Panc1 (cell line): ENCODE data around the gene RASA4B. TPM values are rescaled to one million over a fixed set of nuclear protein-coding genes. Genes with fewer than 3 reads are reported as not detected.

ENCODE experiments used
- ATAC-seq: fragments of 200-7000 bp; cut with Tn5 transposase; 2 replicates; pipeline ENCODE4 v1.9.1; 2020; ENCODE audit warnings: mild to moderate bottlenecking, moderate library complexity
- BruUV-seq: library from RNA; stranded (reverse); fragments of 400-500 nt; replicated peaks from 2 replicates; lab custom pipeline; 2021; lab: Mats Ljungman, UMichigan
- CTCF ChIA-PET: fragments of 300-600 bp; sonication (Branson Sonifier 250); formaldehyde crosslinking; loops from one replicate; lab custom pipeline; 2022; ENCODE audit warnings: antibody characterized with exemption; lab: Charles Lee
- POLR2A ChIA-PET: fragments of 300-600 bp; sonication (Branson Sonifier 250); formaldehyde crosslinking; loops from one replicate; lab custom pipeline; 2022; ENCODE audit warnings: antibody characterized with exemption; lab: Charles Lee
- DNase-seq: peaks from one replicate; pipeline ENCODE4 v3.0.0-alpha.2; 2010; ENCODE audit warnings: low read depth, low spot score
- H3K27ac ChIP-seq: 2 replicates; pipeline ENCODE4 v1.5.1; 2011; ENCODE audit warnings: mild to moderate bottlenecking, low read length, inconsistent platforms
- H3K27me3 ChIP-seq: fragments of 200-500 bp; sonication (Bioruptor generic); 2 replicates; pipeline ENCODE4 v1.6.0; 2014; ENCODE audit warnings: low read length, inconsistent platforms; ENCODE audit not compliant: control insufficient read depth, insufficient read depth
- H3K36me3 ChIP-seq: fragments of 200-500 bp; sonication (Bioruptor generic); 2 replicates; pipeline ENCODE4 v1.5.1; 2014; ENCODE audit warnings: inconsistent platforms, mild to moderate bottlenecking, low read length, moderate library complexity; ENCODE audit not compliant: control insufficient read depth, insufficient read depth
- H3K4me1 ChIP-seq: 2 replicates; pipeline ENCODE4 v1.5.1; 2011; ENCODE audit warnings: inconsistent platforms, mild to moderate bottlenecking, low read length, moderate library complexity; ENCODE audit not compliant: control insufficient read depth, insufficient read depth
- H3K4me3 ChIP-seq, 2 experiments: 2 replicates each; pipeline ENCODE4 v1.5.1; 2011 to 2012; ENCODE audit warnings: low read depth in 2 of 2, low read length in 2 of 2, mild to moderate bottlenecking in 2 of 2, inconsistent platforms in 1 of 2, moderate library complexity in 1 of 2
- H3K9me3 ChIP-seq: fragments of 200-500 bp; sonication (Bioruptor generic); 2 replicates; pipeline ENCODE4 v1.5.1; 2014; ENCODE audit warnings: low read depth, mild to moderate bottlenecking, inconsistent platforms, low read length, moderate library complexity; ENCODE audit not compliant: control insufficient read depth, insufficient read depth
- CTCF ChIP-seq: fragments of 450-650 bp; IDR thresholded peaks from 2 replicates; pipeline ENCODE4 v1.5.1; 2017; ENCODE audit warnings: mild to moderate bottlenecking
- POLR2AphosphoS5 ChIP-seq: IDR thresholded peaks from 2 replicates; pipeline ENCODE4 v1.6.1; 2012; ENCODE audit warnings: mild to moderate bottlenecking, low read depth, low read length, moderate library complexity
- REST ChIP-seq, 2 experiments: IDR thresholded peaks; 2 replicates each; pipeline ENCODE4 v1.6.1; 2011 to 2012; ENCODE audit warnings: low read depth in 2 of 2, control low read depth in 1 of 2, low read length in 1 of 2, mild to moderate bottlenecking in 1 of 2, moderate library complexity in 1 of 2; ENCODE audit not compliant: insufficient read depth in 1 of 2
- SIN3A ChIP-seq: IDR thresholded peaks from 2 replicates; pipeline ENCODE4 v1.6.1; 2012; ENCODE audit warnings: low read depth, mild to moderate bottlenecking, low read length, moderate library complexity, borderline replicate concordance; ENCODE audit not compliant: insufficient read depth
- TCF7L2 ChIP-seq: IDR thresholded peaks from 2 replicates; pipeline ENCODE4 v1.6.1; 2011; ENCODE audit warnings: mild to moderate bottlenecking, low read depth, low read length, inconsistent platforms
- in situ Hi-C: cut with HindIII; loops from 2 replicates; pipeline ENCODE4 v1.10.0; 2016; ENCODE audit warnings: low sequenced_read_pairs, low pct_unique_long_range_greater_than_20kb
- intact Hi-C: fragments of 100-400 bp; cut with micrococcal nuclease; formaldehyde crosslinking; loops from one replicate; pipeline ENCODE4 v1.10.0; 2022; ENCODE audit not compliant: unreplicated experiment
- total RNA-seq: library from RNA; stranded (reverse); gene quantifications from one replicate; pipeline ENCODE4 v1.2.1, GENCODE V29; 2021; ENCODE audit not compliant: unreplicated experiment

The RASA4B gene
- total RNA-seq, 1 experiment from 2014 or later, result 1.2 TPM

GRCh38 chr7:102466097-102466496, 51.5 kb downstream of the RASA4B start:
- Histone ChIP-seq H3K4me3 (peak overlapping the region; percentile 91 to 100), H3K27ac (no peak overlapping the region), H3K4me1 (peaks cover 7% of the 10 kb centered on the region), H3K9me3 (no peaks in the 10 kb centered on the region), H3K36me3 (peaks cover 4% of the 10 kb centered on the region), H3K27me3 (no peaks in the 10 kb centered on the region)
- BruUV-seq, result no TSS peak
- no peak for DNase-seq
- POLR2A ChIA-PET, result no interaction called here
- intact Hi-C loops (no loop called here), in situ Hi-C loops (no loop called here)
- TF ChIP-seq REST (IDR thresholded peaks at IDR 0.05; ENCODE audit: insufficient read depth in 1 of 2, low read depth in 2 of 2, low read length in 1 of 2) (no peak), TCF7L2 (no peak), CTCF (no peak), POLR2AphosphoS5 (no peak), SIN3A (no peak)
- CTCF ChIA-PET, result interaction anchor here (1.0 kb wide), 1 partner anchor 10 kb away, joined by 3 read pairs; no protein-coding TSS in a partner anchor
- no peak for ATAC-seq

GRCh38 chr7:102464577-102465280, 52.8 kb downstream of the RASA4B start, which contains the start of the genes ALKBH4 and LRWD1:
ALKBH4 (minus strand) TSS chr7:102464863; CDS start chr7:102464836, 27 bp downstream.
LRWD1 (plus strand) TSS chr7:102464984; CDS start chr7:102465081, 97 bp downstream.
- H3K36me3 ChIP-seq, result peaks cover 4% of the 10 kb centered on the region
- ATAC-seq (peak; percentile 96), DNase-seq (no peak)
- no TSS peak for BruUV-seq
- H3K4me3 ChIP-seq, result peak within 1 kb of the TSS; percentile 91 to 100
- H3K9me3 ChIP-seq, result no peaks in the 10 kb centered on the region
- ChIA-PET POLR2A (no interaction called here), CTCF (no interaction called here)
- peaks cover 7% of the 10 kb centered on the region for H3K4me1 ChIP-seq
- H3K27me3 ChIP-seq, result no peaks in the 10 kb centered on the region
- peak within 1 kb of the TSS; percentile 97 for H3K27ac ChIP-seq
- intact Hi-C loops (no loop called here), in situ Hi-C loops (no loop called here)
- TF ChIP-seq CTCF (no peak), REST (IDR thresholded peaks at IDR 0.05; ENCODE audit: insufficient read depth in 1 of 2, low read depth in 2 of 2, low read length in 1 of 2) (no peak), SIN3A (peak; percentile 77), POLR2AphosphoS5 (peak; percentile 72), TCF7L2 (no peak)
